GM12801 (cell line): ENCODE measurements around the gene TM4SF1.

Experiments used
- CTCF ChIP-seq: IDR thresholded peaks from one replicate; pipeline ENCODE4 v1.5.1; 2011; ENCODE audit warnings: control low read depth; ENCODE audit not compliant: insufficient read length; ENCODE audit errors: extremely low read depth

The TM4SF1 gene

GRCh38 chr3:149401926-149402310 is 24.5 kb upstream of the TM4SF1 start:
- no peak for TF ChIP-seq CTCF

- no peak for TF ChIP-seq CTCF
Measured at GRCh38 chr3:149401212-149401925, 23.9 kb upstream of the TM4SF1 start.

DNA sequence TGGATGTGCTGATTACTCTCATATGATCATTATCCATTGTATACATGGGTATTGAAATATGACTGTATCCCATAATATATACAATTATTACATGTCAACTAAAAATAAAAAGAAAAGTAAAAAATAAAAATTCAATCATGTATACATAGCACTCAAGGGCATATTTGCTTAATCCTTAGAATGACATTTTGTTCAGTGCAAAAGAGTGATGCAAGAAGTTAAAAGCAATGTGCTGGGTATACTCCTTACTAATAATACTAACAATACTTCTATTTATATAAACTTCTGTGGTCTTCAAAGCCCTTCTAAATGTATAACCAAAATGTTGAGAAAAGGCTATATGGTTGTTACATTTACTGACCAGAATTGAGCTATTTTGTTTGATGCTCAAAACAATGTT is 23.2 kb upstream of the TM4SF1 start:
- no peak for TF ChIP-seq CTCF

GRCh38 chr3:149398296-149398695 is 20.8 kb upstream of the TM4SF1 start:
- no peak for TF ChIP-seq CTCF

DNA sequence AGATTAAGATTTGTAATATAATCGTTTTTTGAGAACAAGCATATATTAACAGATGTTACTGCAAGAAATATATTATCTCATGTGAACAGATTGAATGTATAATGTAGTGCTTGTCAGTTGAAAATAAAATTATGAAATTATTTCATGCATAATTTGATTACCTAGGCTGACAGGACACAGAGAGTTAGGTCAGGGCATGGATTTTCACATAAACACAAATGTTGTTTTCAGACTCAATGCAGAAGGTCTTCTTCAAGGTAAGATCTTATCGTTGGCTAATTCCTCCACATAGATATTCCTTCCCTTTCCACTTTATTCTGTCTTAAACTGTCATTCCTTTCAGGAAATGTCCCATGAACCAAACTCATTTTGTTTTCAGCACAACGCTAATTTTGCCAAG is 20.1 kb upstream of the TM4SF1 start:
- TF ChIP-seq CTCF, result no peak

- no peak for TF ChIP-seq CTCF
Measured at GRCh38 chr3:149396476-149396875, 19.0 kb upstream of the TM4SF1 start.

- TF ChIP-seq CTCF, result no peak
Measured at GRCh38 chr3:149395107-149396089, 17.9 kb upstream of the TM4SF1 start.
